K562 (cell line): ENCODE data around the gene PIGV. TPM values are rescaled to one million over a fixed set of nuclear protein-coding genes. Genes with fewer than 3 reads are reported as not detected.
A peak's percentile ranks its signal among the peaks of the same experiment; 100 is the strongest.

Experiments used
- ATF7 ChIP-seq: fragments of 450-650 bp; IDR thresholded peaks from 2 replicates; pipeline ENCODE4 v1.7.1; 2014; ENCODE audit warnings: mild to moderate bottlenecking, moderate library complexity
- CC2D1A ChIP-seq: fragments of 450-650 bp; IDR thresholded peaks from 2 replicates; pipeline ENCODE4 v1.6.1; 2017; ENCODE audit warnings: mild to moderate bottlenecking
- CREB3 ChIP-seq: fragments of 450-650 bp; conservative IDR thresholded peaks from 2 replicates; pipeline ENCODE4 v1.6.1; 2016; ENCODE audit warnings: missing genetic modification characterization, low read depth, mild to moderate bottlenecking, missing compliant biosample characterization, moderate library complexity
- CREM ChIP-seq: IDR thresholded peaks from 2 replicates; pipeline ENCODE4 v1.6.1; 2014; ENCODE audit warnings: antibody characterized with exemption, low read depth
- DIDO1 ChIP-seq: fragments of 450-650 bp; IDR thresholded peaks from 2 replicates; pipeline ENCODE4 v1.6.1; 2016; ENCODE audit warnings: low read depth, missing biosample characterization, missing genetic modification characterization
- GTF2E2 ChIP-seq: fragments of 200-800 bp; sonication (Bioruptor generic); IDR thresholded peaks from 2 replicates; pipeline ENCODE4 v1.6.1; 2016; ENCODE audit warnings: missing genetic modification characterization, missing compliant biosample characterization
- GTF2F1 ChIP-seq: IDR thresholded peaks from 2 replicates; pipeline ENCODE4 v1.6.1; 2011; ENCODE audit warnings: low read depth, low read length, improper control_type of control experiment
- LARP7 ChIP-seq: fragments of 450-650 bp; IDR thresholded peaks from 2 replicates; pipeline ENCODE4 v1.6.1; 2016
- MBD1 ChIP-seq: fragments of 250-450 bp; sonication (Bioruptor Pico); IDR thresholded peaks from 2 replicates; pipeline ENCODE4 v1.8.0; 2022; ENCODE audit warnings: inconsistent platforms
- MBD2 ChIP-seq: sonication (generic); IDR thresholded peaks from 2 replicates; pipeline ENCODE4 v1.6.1; 2016; ENCODE audit warnings: low read depth, borderline replicate concordance
- PATZ1 ChIP-seq: fragments of 250-450 bp; sonication (Bioruptor Pico); IDR thresholded peaks from 2 replicates; pipeline ENCODE4 v1.5.0; 2020; ENCODE audit warnings: mild to moderate bottlenecking, borderline replicate concordance
- PCBP1 ChIP-seq: fragments of 200-400 bp; formaldehyde crosslinking; IDR thresholded peaks from 2 replicates; pipeline ENCODE4 v1.6.1; 2018; ENCODE audit warnings: mild to moderate bottlenecking, low read depth, low read length; ENCODE audit not compliant: poor library complexity, severe bottlenecking
- RB1 ChIP-seq: fragments of 450-650 bp; IDR thresholded peaks from 2 replicates; pipeline ENCODE4 v1.6.1; 2017; ENCODE audit warnings: low read depth, mild to moderate bottlenecking
- SREBF1 ChIP-seq: fragments of 150-350 bp; IDR thresholded peaks from 2 replicates; pipeline ENCODE4 v1.6.1; 2014; ENCODE audit warnings: antibody characterized with exemption, low read depth, low read length, borderline replicate concordance
- TEAD1 ChIP-seq, 2 experiments: fragments of 450-650 bp in 1 of 2; sonication (generic) in 1 of 2; formaldehyde crosslinking; IDR thresholded peaks; 2 replicates each; pipeline versions ENCODE4 v1.4.0 to v1.8.0; 2020 to 2022; ENCODE audit warnings: mild to moderate bottlenecking in 2 of 2, missing genetic modification reagents in 1 of 2
- THAP7 ChIP-seq: fragments of 250-450 bp; sonication (Bioruptor Pico); IDR thresholded peaks from 2 replicates; pipeline ENCODE4 v1.5.0; 2021
- ZC3H8 ChIP-seq: fragments of 450-650 bp; IDR thresholded peaks from 2 replicates; pipeline ENCODE4 v1.6.1; 2017
- ZNF655 ChIP-seq: fragments of 250-450 bp; sonication (Bioruptor Pico); IDR thresholded peaks from 2 replicates; pipeline ENCODE4 v1.5.0; 2021
- ZNF76 ChIP-seq: fragments of 250-450 bp; sonication (Bioruptor Pico); IDR thresholded peaks from 2 replicates; pipeline ENCODE4 v1.4.0; 2020; ENCODE audit warnings: mild to moderate bottlenecking, moderate library complexity, borderline replicate concordance
- polyA plus RNA-seq, 8 experiments: library from polyadenylated mRNA; depleted of rRNA in 4 of 8; stranded (reverse) in 5 of 8; unstranded in 3 of 8; fragments of >200 nt; fragmentation: Nextera tagmentation in 2 of 8; fragmentation: Illumina TruSeq in 1 of 8; extraction: Ambion mirVana in 2 of 8; extraction: Trizol in 1 of 8; gene quantifications; 2 replicates each; pipeline versions ENCODE4 v1.2.1 to v1.2.3, GENCODE V29; 2011 to 2014; ENCODE audit warnings: inconsistent platforms in 1 of 8, missing spikeins in 1 of 8
- total RNA-seq, 7 experiments: library from RNA; depleted of rRNA in 6 of 7; stranded (reverse); fragments of >200 nt in 6 of 7; fragmentation: Illumina TruSeq in 2 of 7; extraction: Trizol in 2 of 7; gene quantifications; 2 replicates each; pipeline versions ENCODE4 v1.2.1 to v1.2.3, GENCODE V29; 2011 to 2021; ENCODE audit warnings: low replicate concordance in 1 of 7

The PIGV gene
- total and polyA plus RNA-seq, 9 of the 15 experiments (the other 6 are each of a cell fraction or from before 2014, with no cell fraction given): 8.4 to 21.8 (median 11.7) TPM

- TF ChIP-seq RB1 (0 out of 2 replicates have a peak, but pooled peaks have one; percentile 8), TEAD1 (CRISPR knock-in tag; IDR thresholded peaks at IDR 0.05) (peak; percentile 83 to 91; a peak in 3 of 4 replicates), CREM (peak; percentile 84), SREBF1 (no peak), ZNF655 (no peak), LARP7 (no peak), ATF7 (peak; percentile 90), CREB3 (no peak), DIDO1 (tag) (no peak), MBD1 (no peak), THAP7 (CRISPR knock-in tag) (no peak), PATZ1 (no peak), GTF2F1 (no peak), GTF2E2 (no peak), ZNF76 (no peak), MBD2 (peak; percentile 68; the same call in 1 of the 2 replicates), CC2D1A (no peak), PCBP1 (no peak), ZC3H8 (no peak)
These were observed 43.4 kb upstream of the PIGV start (continued) for GRCh38 chr1:26744075-26744959.
